Left cardiac atrium (tissue), 4 donors: ENCODE results near the gene RIPOR3. TPM values are rescaled to one million over a fixed set of nuclear protein-coding genes. Genes with fewer than 3 reads are reported as not detected.

Source experiments
- ATAC-seq, 2 donors: fragments of 200-7000 bp; cut with Tn5 transposase; one replicate each; pipeline ENCODE4 v1.9.1; 2020; ENCODE audit warnings: mild to moderate bottlenecking in 2 of 2, moderate library complexity in 2 of 2
- DNase-seq: peaks from one replicate; pipeline ENCODE4 v3.0.0-alpha.2; 2020
- intact Hi-C, 2 donors: fragments of 100-400 bp; cut with DNase I; formaldehyde crosslinking; loops; one replicate each; pipeline versions ENCODE4 v1.14.1 to v1.15.1; 2022 to 2023
- microRNA-seq, 2 donors: library from miRNA; unstranded; fragments of <30 nt; microRNA quantifications; one replicate each; pipeline ENCODE4 v1.2.0, GENCODE V29; 2020
- total RNA-seq, 2 donors: library from RNA; stranded (reverse); fragmentation: NEBNext Ultra II Directional; extraction: Animal tissue kit (Norgen Biotek cat#: 25700); gene quantifications; one replicate each; pipeline ENCODE4 v1.2.1, GENCODE V29; 2021
- donor health status: DM: no; HTN: yes; CAD: no.
- donor health status: DM: no; HTN: yes; CAD: no; lungs with severe emphysema.
- donor health status: DM: yes; HTN: yes; CAD: no.
- donor health status: Dilated cardiomyopathy.

The RIPOR3 gene
- total RNA-seq, 2 donors from 2014 or later = 3.3 to 6.7 TPM

DNA sequence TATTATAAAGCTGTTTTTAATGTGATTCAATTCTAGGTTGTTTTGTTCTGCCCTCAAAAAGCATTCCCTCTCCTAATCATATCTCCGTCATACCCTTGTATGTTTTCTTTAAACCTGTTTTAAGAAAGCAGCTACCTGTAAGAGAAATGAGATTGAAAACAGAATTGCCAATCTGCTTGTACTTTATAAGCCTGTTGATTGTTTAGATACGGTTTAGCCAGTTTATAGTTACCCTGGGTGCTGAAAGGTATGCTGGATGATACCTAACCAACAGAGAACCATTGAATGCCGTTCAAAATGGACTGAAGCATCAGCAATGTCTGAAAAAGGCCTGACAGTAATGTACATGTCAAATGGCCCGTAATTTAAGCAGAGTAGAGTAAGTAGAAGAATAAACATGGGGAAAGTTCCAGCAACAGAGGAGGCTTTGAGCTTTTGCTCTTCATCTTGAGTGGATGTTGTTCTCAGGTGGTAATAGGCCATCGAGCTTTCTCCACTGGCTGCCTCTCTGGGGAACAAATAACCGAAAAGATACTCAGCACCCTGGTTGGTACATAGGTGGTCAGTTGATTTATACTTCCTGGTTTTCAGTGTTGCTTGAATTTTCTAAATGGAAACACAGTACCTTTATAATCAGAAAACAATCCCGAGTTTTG is 153.7 kb downstream of the RIPOR3 start:
- intact Hi-C loops = no loop called here
- ATAC-seq (no peak), DNase-seq (no peak)

DNA sequence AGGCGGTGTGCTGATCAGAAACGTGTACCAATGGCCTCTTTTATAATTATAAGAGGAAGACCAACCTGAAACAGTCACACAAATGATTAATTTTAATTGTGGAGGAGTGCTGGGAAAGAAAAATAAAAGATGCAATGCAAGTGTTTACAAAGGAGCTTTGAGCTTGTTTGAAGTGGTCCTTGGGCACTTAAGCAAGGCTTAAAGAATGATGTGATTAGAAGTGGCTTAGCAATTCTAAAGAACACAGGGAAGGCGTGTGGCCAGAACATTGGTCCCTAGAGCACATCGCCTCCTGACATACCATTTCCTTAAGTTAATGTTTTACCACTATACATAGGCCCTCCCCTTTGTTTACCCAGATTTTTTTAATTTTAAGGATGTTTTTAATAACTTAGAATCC is 155.0 kb downstream of the RIPOR3 start:
- intact Hi-C loops = no loop called here
- no peak for DNase-seq
- ATAC-seq = no peak

Small RNA genes lying within 50 kb of the gene (microRNA-seq; reads per million reads assigned to microRNA genes)
- gene MIR1302-5 (0 reads per million in 2 donors), gene MIR645 (0 reads per million in 2 donors)

Other genes starting within 250 kb of the RIPOR3 start
- gene PTPN1, start 181.2 kb downstream of the RIPOR3 start, total RNA-seq = 10 to 100 TPM; 22.8 to 40.4 TPM
- gene PARD6B, start 40.0 kb upstream of the RIPOR3 start, total RNA-seq = 1 to 10 TPM; 3.2 to 4.6 TPM
- 1 to 10 TPM; 1.2 to 3.3 TPM for gene BCAS4, start 103.5 kb upstream of the RIPOR3 start, total RNA-seq
- gene ADNP, start 239.9 kb upstream of the RIPOR3 start, total RNA-seq = 10 to 100 TPM; 31.8 to 34.5 TPM